ENCODE data around the gene USP40. TPM values are rescaled to one million over a fixed set of nuclear protein-coding genes. Genes with fewer than 3 reads are reported as not detected.
A peak's percentile ranks its signal among the peaks of the same experiment; 100 is the strongest.

Gene USP40
- total and polyA plus RNA-seq, 2 donors (not counting 1 experiment from before 2014, with no cell fraction given): 19.8 to 37.0 TPM

GRCh38 chr2:233565685-233566140 is 869 bp downstream of the USP40 start:
- WGBS (ENCODE audit: insufficient coverage): 0% methylated on average over 2 of the region's 6 CpGs
- H3K4me1 Mint-ChIP-seq: peaks cover 11% of the 10 kb centered on the region
- Histone ChIP-seq H3K79me2 (ENCODE audit: control insufficient read depth, insufficient read depth, low read length) (peaks cover 5% of the 10 kb centered on the region), H3K4me3 (ENCODE audit: control extremely low read depth in 1 of 5, extremely low read depth in 1 of 5, insufficient read depth in 1 of 5, low read depth in 2 of 5, low read length in 4 of 5) (peak overlapping the region; percentile 26 to 94 (median 87)), H3K27me3 (replicated peaks in 1 of 4; ENCODE audit: control extremely low read depth in 1 of 4, control insufficient read depth in 3 of 4, insufficient read depth in 4 of 4, low read length in 3 of 4) (no peaks in the 10 kb centered on the region), H3K36me3 (replicated peaks in 1 of 2; ENCODE audit: control extremely low read depth in 1 of 2, control insufficient read depth in 1 of 2, extremely low read depth in 1 of 2, insufficient read depth in 2 of 2, low read length in 1 of 2) (no peaks in the 10 kb centered on the region), H2AFZ (ENCODE audit: insufficient read depth, low read depth, low read length, poor library complexity, severe bottlenecking) (peak overlapping the region; percentile 100), H3K9me3 (ENCODE audit: control extremely low read depth in 1 of 3, control insufficient read depth in 2 of 3, insufficient read depth in 1 of 3, low read length in 2 of 3) (no peaks in the 10 kb centered on the region), H4K20me1 (ENCODE audit: control insufficient read depth, insufficient read depth, low read length, poor library complexity, severe bottlenecking) (no peaks in the 10 kb centered on the region), H3K4me2 (replicated peaks; ENCODE audit: low read depth, low read length, poor library complexity, severe bottlenecking) (peak overlapping the region; percentile 76), H3K27ac (ENCODE audit: low read length in 2 of 2) (peak overlapping the region; percentile 88 to 96), H3K9ac (ENCODE audit: low read length) (peak overlapping the region; percentile 95), H3K4me1 (ENCODE audit: control insufficient read depth in 2 of 2, insufficient read depth in 2 of 2, low read length in 2 of 2) (peaks cover 5 to 7% of the 10 kb centered on the region in 2 donors)
- TF ChIP-seq EZH2 (IDR thresholded peaks at IDR 0.05; ENCODE audit: borderline replicate concordance, insufficient read depth, low read depth, low read length, poor library complexity, severe bottlenecking) (no peak), CTCF (IDR thresholded peaks at IDR 0.05) (no peak)
- intact Hi-C loops (cut with micrococcal nuclease): loop anchor here (5.0 kb wide), 1 partner anchor 43 kb away; no protein-coding TSS in a partner anchor
- ChIA-PET POLR2A (interaction anchor here (1.2 kb wide), 1 partner anchor 12 kb away, joined by 4 read pairs; no protein-coding TSS in a partner anchor), CTCF (interaction anchor here (0.5 to 1.9 kb wide), 2 partner anchors 118 to 417 kb away, joined by 3 to 4 read pairs; no protein-coding TSS in a partner anchor)
- peak; percentile 6 for ATAC-seq (ENCODE audit: low read depth)
- H3K9me3 Mint-ChIP-seq (ENCODE audit: insufficient read depth): no peaks in the 10 kb centered on the region
- no peak for DNase-seq
- peak overlapping the region; percentile 97 for H3K4me3 Mint-ChIP-seq
- no peaks in the 10 kb centered on the region for H3K27me3 Mint-ChIP-seq
- peak overlapping the region; percentile 98 for H3K27ac Mint-ChIP-seq

- Mint-ChIP-seq H3K4me3 (no peak overlapping the region), H3K4me1 (peaks cover 11% of the 10 kb centered on the region), H3K27ac (no peak overlapping the region), H3K9me3 (ENCODE audit: insufficient read depth) (no peaks in the 10 kb centered on the region), H3K27me3 (no peaks in the 10 kb centered on the region)
- ATAC-seq (ENCODE audit: low read depth) (no peak), DNase-seq (no peak)
- no peak overlapping the region for H3K27ac ChIP-seq (ENCODE audit: low read length in 2 of 2)
- H2AFZ ChIP-seq (ENCODE audit: insufficient read depth, low read depth, low read length, poor library complexity, severe bottlenecking): no peak overlapping the region
- no peaks in the 10 kb centered on the region for H3K27me3 ChIP-seq (replicated peaks in 1 of 4; ENCODE audit: control extremely low read depth in 1 of 4, control insufficient read depth in 3 of 4, insufficient read depth in 4 of 4, low read length in 3 of 4)
- H4K20me1 ChIP-seq (ENCODE audit: control insufficient read depth, insufficient read depth, low read length, poor library complexity, severe bottlenecking): no peaks in the 10 kb centered on the region
- no peaks in the 10 kb centered on the region for H3K36me3 ChIP-seq (replicated peaks in 1 of 2; ENCODE audit: control extremely low read depth in 1 of 2, control insufficient read depth in 1 of 2, extremely low read depth in 1 of 2, insufficient read depth in 2 of 2, low read length in 1 of 2)
- H3K4me3 ChIP-seq (ENCODE audit: control extremely low read depth in 1 of 5, extremely low read depth in 1 of 5, insufficient read depth in 1 of 5, low read depth in 2 of 5, low read length in 4 of 5): no peak overlapping the region
- POLR2A ChIA-PET: interaction anchor here (1.3 kb wide), 1 partner anchor 8 kb away, joined by 3 read pairs; no protein-coding TSS in a partner anchor
- 94% methylated on average over 3 of the region's 8 CpGs for WGBS (ENCODE audit: insufficient coverage)
- no peak overlapping the region for H3K9ac ChIP-seq (ENCODE audit: low read length)
- no peak overlapping the region for H3K4me2 ChIP-seq (replicated peaks; ENCODE audit: low read depth, low read length, poor library complexity, severe bottlenecking)
- peaks cover 5% of the 10 kb centered on the region for H3K79me2 ChIP-seq (ENCODE audit: control insufficient read depth, insufficient read depth, low read length)
- intact Hi-C loops (cut with micrococcal nuclease): no loop called here
- no peak for TF ChIP-seq CTCF (IDR thresholded peaks at IDR 0.05)
- TF ChIP-seq EZH2 (IDR thresholded peaks at IDR 0.05; ENCODE audit: borderline replicate concordance, insufficient read depth, low read depth, low read length, poor library complexity, severe bottlenecking): no peak
- H3K4me1 ChIP-seq (ENCODE audit: control insufficient read depth in 2 of 2, insufficient read depth in 2 of 2, low read length in 2 of 2): peaks cover 5 to 7% of the 10 kb centered on the region in 2 donors
- H3K9me3 ChIP-seq (ENCODE audit: control extremely low read depth in 1 of 3, control insufficient read depth in 2 of 3, insufficient read depth in 1 of 3, low read length in 2 of 3): no peaks in the 10 kb centered on the region
- CTCF ChIA-PET: interaction anchor here (1.0 to 1.3 kb wide), 3 partner anchors 9 to 160 kb away, joined by 3 read pairs; no protein-coding TSS in a partner anchor
Observed at GRCh38 chr2:233563663-233564430, 2.7 kb downstream of the USP40 start.

Measured in B cell (primary cell).